ENCODE data around the gene ERMP1.

GRCh38 chr9:5864446-5864845 lies 31.5 kb upstream of the ERMP1 start:
- TF ChIP-seq CTCF (IDR thresholded peaks at IDR 0.05; ENCODE audit: extremely low read depth in 1 of 2, insufficient read depth in 1 of 2, low read depth in 1 of 2, low read length in 2 of 2) = no peak
- no peak for TF ChIP-seq POLR2AphosphoS5 (IDR thresholded peaks at IDR 0.05; ENCODE audit: insufficient read depth, low read depth, low read length)
- no peak for TF ChIP-seq POLR2A (IDR thresholded peaks at IDR 0.05; ENCODE audit: low read depth, low read length)
- TF ChIP-seq GATA2 (IDR thresholded peaks at IDR 0.05; ENCODE audit: insufficient read depth, insufficient read length, low read depth, low read length) = no peak
- no peak for TF ChIP-seq JUN (IDR thresholded peaks at IDR 0.05; ENCODE audit: borderline replicate concordance, insufficient read depth, insufficient read length, low read depth)
- TF ChIP-seq MAX (IDR thresholded peaks at IDR 0.05; ENCODE audit: insufficient read depth, insufficient read length) = no peak
- TF ChIP-seq EZH2 (IDR thresholded peaks at IDR 0.05; ENCODE audit: borderline replicate concordance, low read depth, low read length, severe bottlenecking) = no peak
- no peak for TF ChIP-seq FOS (IDR thresholded peaks at IDR 0.05; ENCODE audit: borderline replicate concordance, insufficient read depth, low read length)
- TF ChIP-seq MYC (IDR thresholded peaks at IDR 0.05; ENCODE audit: low read depth, low read length) = no peak

Data from endothelial cell of umbilical vein (primary cell).